GM18511 (cell line): ENCODE results near the gene LSAMP.
"Not testable (repeated sequence)": the region's sequence is repeated elsewhere in the genome, so short reads cannot be mapped to it uniquely, and the experiment has no call there.

ENCODE experiments used
- ATAC-seq: cut with Tn5 transposase; IDR thresholded peaks from one replicate; pipeline ENCODE4 v1.9.1; 2021; ENCODE audit warnings: mild to moderate bottlenecking, moderate library complexity; ENCODE audit not compliant: unreplicated experiment

LSAMP gene

DNA sequence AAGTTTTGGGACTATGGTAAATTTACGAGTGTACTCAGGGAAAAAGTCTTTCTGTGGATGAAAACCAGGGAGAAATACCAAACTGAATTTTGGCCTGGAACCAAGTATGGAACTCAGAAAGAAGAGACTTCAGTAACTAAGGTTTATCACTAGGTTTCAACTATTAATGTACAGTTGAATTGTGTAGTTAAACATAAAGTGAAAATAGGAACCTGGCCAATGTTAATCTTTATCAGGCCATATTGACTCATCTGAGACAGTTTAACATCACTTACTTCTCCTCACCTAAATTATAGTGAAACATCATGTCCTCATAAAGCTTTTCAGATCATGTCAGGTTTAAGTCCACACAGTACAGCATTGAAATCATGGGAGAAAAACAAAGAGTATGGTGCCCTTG lies 197.7 kb downstream of the LSAMP start:
- no peak for ATAC-seq

- no peak for ATAC-seq
Measured at GRCh38 chr3:116246406-116246980, 198.8 kb downstream of the LSAMP start.

- no peak for ATAC-seq
Measured at GRCh38 chr3:116242825-116243224, 202.5 kb downstream of the LSAMP start.

GRCh38 chr3:116241677-116242076 lies 203.6 kb downstream of the LSAMP start:
- no peak for ATAC-seq

GRCh38 chr3:116240261-116240660 lies 205.0 kb downstream of the LSAMP start:
- ATAC-seq = no peak

DNA sequence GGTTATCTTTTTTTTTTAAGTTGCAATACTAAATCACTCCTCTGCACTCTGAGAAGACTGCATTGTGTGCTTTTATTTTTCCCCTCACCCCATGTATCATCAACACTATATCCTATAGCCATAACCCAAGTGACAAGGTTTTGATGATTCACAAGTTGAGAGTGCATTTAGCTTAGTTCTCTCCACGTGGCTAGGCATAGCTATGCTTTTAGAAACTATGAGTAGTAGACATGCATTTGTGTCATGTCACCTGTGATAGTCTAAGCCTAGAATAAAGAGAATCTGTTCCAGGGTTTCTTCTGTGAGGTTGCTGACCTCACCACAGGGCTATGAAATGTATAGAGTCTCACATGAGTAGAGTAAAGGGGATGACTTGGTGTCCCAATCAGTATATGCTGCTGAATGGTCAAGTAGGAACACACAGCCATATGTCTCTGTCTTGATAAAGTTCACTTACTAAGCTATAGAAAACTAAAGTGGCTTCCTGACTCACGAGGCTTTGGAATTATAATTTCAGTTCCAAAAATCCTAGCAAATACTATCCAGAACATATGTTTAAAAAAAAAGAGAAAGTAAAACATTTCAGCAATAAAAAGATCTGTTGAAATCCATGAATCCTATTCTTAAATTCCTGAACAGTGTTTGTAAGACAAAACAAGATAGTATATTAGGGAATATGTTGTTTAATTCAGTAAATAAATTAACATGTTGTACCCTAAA lies 206.3 kb downstream of the LSAMP start:
- no peak for ATAC-seq

DNA sequence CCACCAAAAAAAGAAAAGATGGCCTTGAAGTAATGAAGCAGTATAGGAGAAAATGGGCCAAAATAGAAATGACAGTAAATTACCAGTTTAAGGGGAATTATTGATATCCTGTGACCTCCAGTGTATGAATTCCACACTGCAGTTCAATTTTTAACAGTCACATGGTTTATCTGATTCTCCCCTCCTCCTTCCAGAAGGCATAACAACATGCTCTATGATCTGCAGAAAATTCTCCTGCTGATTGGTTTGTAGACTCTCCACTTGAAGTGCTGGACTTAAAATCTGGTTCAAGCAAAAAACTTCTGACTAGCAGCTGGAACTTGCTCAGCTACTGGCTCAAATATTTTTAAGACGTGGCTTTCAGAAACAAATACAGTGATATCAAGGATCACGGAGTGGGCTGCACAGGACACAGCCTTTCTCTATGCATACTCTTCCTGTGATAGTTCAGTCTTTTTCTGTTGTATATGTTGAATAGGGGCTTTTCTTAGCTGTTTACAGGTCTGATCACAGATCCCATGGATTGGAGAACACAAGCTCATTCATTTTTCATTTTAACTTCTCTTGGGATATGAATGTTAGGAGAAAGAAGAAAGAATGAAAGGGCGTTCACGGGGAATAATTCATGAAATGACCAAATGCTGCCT lies 211.5 kb downstream of the LSAMP start:
- ATAC-seq = no peak

DNA sequence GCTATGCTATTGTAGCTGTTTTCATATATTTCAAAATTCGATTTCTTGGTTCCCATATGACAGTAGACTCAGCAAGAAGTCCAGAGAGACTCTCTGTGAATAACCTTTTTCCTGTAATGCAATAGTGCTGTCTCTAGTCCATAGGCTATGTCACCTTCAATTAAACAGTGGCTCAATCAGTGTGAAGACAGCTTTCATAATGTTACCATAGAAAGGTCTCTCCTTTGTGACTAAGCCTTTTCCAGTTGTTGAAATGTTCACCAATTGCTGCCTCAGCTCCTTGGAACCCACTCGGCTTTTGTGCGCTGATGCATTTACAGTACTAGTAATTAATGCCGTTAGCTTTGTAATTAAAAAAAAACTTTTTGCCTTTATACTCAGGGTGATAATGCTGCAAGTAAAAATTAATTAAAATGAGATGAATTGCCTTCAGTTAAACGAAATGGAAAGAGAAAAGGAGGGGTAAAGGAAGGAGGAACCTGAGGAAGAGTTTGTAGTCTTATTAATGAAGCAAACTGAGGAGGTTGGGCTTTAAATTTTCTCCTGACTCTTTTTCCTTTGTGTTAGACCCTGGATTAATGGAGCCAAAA lies 214.8 kb downstream of the LSAMP start:
- ATAC-seq = no peak

GRCh38 chr3:116226266-116226665 lies 219.0 kb downstream of the LSAMP start:
- ATAC-seq = no peak

GRCh38 chr3:116216761-116217160 lies 228.5 kb downstream of the LSAMP start:
- ATAC-seq = no peak

DNA sequence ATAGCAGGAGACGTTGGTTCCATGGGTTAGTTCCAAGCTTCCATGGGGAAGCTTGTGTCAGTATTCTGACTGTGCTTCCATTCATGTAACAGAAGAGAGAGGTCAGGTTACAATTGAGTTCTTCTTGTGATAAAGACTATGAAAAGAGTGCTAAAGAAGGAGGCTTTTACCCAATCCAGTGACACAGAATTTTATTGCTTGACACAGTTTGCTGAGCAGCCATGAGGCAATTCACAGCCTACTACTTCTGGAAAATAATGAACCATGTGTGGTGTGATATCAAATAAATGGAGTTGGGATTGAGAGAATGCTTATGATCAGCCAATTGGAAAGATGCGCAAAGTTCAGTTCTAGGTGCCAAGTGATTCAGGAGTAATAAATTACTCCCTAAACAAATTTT lies 233.4 kb downstream of the LSAMP start:
- no peak for ATAC-seq

DNA sequence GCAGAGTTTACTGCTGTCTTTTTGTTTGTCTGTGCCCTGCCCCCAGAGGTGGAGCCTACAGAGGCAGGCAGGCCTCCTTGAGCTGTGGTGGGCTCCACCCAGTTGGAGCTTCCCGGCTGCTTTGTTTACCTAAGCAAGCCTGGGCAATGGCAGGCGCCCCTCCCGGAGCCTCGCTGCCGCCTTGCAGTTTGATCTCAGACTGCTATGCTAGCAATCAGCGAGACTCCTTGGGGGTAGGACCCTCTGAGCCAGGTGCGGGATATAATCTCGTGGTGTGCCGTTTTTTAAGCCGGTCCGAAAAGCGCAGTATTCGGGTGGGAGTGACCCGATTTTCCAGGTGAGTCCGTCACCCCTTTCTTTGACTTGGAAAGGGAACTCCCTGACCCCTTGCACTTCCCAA lies 236.5 kb downstream of the LSAMP start:
- ATAC-seq = not testable (repeated sequence)

- no peak for ATAC-seq
Measured at GRCh38 chr3:116200956-116201690, 244.2 kb downstream of the LSAMP start.

DNA sequence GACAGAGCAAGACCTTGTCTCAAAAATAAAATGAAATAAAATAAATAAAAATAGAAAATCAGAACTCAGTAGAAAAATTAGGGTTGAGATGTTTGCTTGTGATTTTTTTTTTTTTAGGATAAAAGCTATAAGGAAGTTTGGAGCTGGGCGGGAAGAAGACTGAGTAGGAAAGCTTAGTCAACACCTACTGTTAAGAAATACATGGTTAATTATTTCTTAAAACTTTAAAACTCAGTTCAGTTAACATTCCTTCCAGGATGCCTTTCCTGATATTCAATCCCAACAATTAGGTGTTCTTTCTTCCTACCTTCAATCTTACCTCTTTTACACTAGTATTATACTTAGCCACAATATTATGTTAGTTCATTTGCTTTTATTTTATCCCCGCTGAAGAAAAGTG lies 246.2 kb downstream of the LSAMP start:
- ATAC-seq = no peak

- no peak for ATAC-seq
Measured at GRCh38 chr3:116198087-116198486, 247.2 kb downstream of the LSAMP start.

GRCh38 chr3:116192464-116192863 lies 252.8 kb downstream of the LSAMP start:
- ATAC-seq = no peak

DNA sequence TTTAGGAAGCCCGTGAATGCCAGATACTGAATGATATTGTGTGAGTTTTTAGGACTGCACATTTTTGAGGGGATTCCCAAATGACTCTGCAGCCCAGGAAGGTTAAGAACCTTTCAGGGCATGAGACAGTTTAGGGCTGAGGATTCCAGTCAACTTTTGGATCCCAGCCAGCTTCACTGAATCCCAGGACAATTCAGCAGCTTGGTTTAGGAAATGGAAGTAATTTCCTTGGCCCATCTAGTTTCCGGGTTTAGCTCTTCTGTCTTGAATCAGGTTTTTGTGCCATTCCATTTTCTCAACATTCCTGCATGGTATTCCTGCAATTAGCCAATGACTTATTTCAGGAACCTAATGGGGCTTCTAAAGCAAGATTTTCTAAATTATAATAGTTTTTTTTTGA lies 253.9 kb downstream of the LSAMP start:
- no peak for ATAC-seq

- no peak for ATAC-seq
Measured at GRCh38 chr3:116190095-116190494, 255.2 kb downstream of the LSAMP start.

DNA sequence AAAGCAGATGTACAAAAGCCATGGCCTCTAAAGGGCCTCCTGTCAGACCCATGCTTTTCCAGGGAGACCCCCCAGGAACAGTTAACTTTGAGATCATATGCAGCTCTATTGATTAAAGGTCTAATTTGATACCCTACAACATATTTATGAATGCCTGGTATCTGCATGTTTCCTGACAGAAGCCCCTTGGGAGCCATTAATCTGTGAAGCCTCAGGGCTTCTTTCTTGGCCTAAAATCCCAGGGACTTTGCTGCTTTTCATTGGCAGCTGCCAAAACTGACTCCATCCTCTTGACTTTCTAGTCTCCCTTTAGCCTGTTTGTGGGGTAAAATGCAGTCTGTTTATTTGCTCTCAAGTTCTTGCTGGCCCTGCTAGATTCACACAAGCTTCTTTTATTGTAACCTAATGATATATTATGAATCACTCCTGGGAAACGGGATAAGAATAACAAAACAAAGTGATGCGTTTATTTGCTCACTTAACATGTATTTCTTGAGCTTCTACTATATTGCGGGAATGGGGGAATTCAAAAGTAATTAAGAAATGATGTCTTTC lies 257.0 kb downstream of the LSAMP start:
- no peak for ATAC-seq

DNA sequence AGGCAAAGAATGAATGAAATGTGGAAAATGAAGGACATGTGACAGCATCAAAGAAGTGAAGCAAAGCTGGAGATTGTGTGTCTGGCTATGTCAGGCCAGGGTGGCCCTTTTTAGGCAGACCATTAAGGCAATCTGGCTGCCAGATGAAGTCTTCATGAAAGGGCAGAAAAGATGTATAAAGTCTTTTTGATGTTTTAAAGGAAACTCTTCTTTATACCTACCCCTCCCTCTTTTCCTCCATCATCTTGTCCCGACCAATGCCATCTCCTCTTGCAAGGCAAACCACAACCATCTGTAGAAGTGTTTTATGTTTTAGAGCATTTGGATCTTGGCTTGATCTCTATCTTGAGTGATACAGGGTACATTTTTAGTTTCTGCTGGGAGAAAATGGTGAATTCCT lies 259.2 kb downstream of the LSAMP start:
- no peak for ATAC-seq

DNA sequence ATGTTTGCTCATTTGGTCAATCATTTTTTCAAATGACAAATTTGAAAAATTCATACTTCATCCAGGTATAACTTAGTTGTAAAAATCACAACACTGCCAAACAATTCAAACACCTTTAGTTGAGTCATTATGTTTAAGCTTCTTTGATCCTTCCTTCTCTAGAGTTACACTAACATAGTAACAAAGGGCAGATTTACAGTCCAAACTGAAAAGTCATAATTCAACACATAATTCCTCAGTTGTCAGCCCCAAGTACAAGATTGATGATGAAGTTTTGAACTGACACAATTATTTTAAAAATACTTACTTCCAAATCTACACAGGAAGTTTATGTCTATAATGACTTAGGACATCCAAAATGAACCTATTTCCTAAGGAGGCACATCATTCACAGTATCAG lies 264.1 kb downstream of the LSAMP start:
- no peak for ATAC-seq
